Omental fat pad (tissue), 4 donors: ENCODE results near the gene ANTXR2. TPM values are rescaled to one million over a fixed set of nuclear protein-coding genes. Genes with fewer than 3 reads are reported as not detected.

Source experiments
- ATAC-seq: fragments of 150-250 bp; one replicate; pipeline ENCODE4 v1.9.1; 2016; ENCODE audit warnings: mild to moderate bottlenecking, moderate library complexity; ENCODE audit not compliant: low FRiP score
- DNase-seq: peaks from one replicate; pipeline ENCODE4 v3.0.0-alpha.2; 2019; ENCODE audit warnings: low spot score
- CTCF ChIP-seq, 3 donors: fragments of 450-650 bp; IDR thresholded peaks; one replicate each; pipeline ENCODE4 v1.5.1; 2016 to 2017; ENCODE audit warnings: antibody characterized with exemption in 3 of 3, mild to moderate bottlenecking in 3 of 3, moderate library complexity in 2 of 3
- total RNA-seq, 4 donors: library from RNA; depleted of rRNA; stranded (reverse); fragments of >200 nt; gene quantifications; one replicate each; pipeline ENCODE4 v1.1.0, GENCODE V29; 2016

The ANTXR2 gene
- total RNA-seq, 4 donors from 2014 or later, result 86.7 to 208 (median 139) TPM

- no peak for TF ChIP-seq CTCF (IDR thresholded peaks at IDR 0.05)
- no peak for DNase-seq
- ATAC-seq, result no peak
Measured at GRCh38 chr4:80099671-80100070, 26.6 kb upstream of the ANTXR2 start.

GRCh38 chr4:80098635-80099034, 25.6 kb upstream of the ANTXR2 start:
- DNase-seq, result no peak
- ATAC-seq, result no peak
- TF ChIP-seq CTCF (IDR thresholded peaks at IDR 0.05), result no peak

- DNase-seq (no peak), ATAC-seq (peak; percentile 71)
- TF ChIP-seq CTCF (IDR thresholded peaks at IDR 0.05), result no peak
Measured at GRCh38 chr4:80097400-80098177, 24.6 kb upstream of the ANTXR2 start.

- no peak for ATAC-seq
Measured at GRCh38 chr4:80096175-80096850, 23.3 kb upstream of the ANTXR2 start.

GRCh38 chr4:80094191-80094590, 21.2 kb upstream of the ANTXR2 start:
- DNase-seq, result no peak
- ATAC-seq, result no peak
- no peak for TF ChIP-seq CTCF (IDR thresholded peaks at IDR 0.05)

More at GRCh38 chr4:80096175-80096850, 23.3 kb upstream of the ANTXR2 start:
- TF ChIP-seq CTCF (IDR thresholded peaks at IDR 0.05), result no peak
- DNase-seq, result no peak

GRCh38 chr4:80093563-80093962, 20.5 kb upstream of the ANTXR2 start:
- no peak for DNase-seq
- ATAC-seq, result no peak
- TF ChIP-seq CTCF (IDR thresholded peaks at IDR 0.05), result no peak

GRCh38 chr4:80092847-80093246, 19.8 kb upstream of the ANTXR2 start:
- DNase-seq (no peak), ATAC-seq (no peak)
- TF ChIP-seq CTCF (IDR thresholded peaks at IDR 0.05), result no peak
